ENCODE measurements around the gene INPP5K.

DNA sequence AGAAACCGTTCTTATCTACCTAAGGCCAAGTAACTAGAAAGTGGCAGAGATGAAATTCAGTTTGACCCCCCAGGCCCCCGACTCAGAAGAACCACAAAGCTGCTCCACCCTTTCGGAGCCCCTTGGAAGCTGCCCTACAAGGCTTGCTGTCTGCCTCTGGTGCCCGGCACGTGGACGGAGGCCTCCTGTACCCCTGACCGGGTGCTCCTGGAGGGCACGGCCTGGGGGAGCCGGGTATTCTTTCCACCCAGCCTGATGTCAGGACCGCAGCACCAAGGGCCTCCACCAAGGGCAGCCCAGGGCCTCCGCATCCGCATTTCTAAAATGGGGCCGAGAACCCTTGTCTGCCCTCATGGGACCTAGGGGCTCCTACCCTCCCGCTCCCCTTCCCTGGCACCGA is 44.9 kb downstream of the INPP5K start:
- TF ChIP-seq CTCF (IDR thresholded peaks at IDR 0.05 in 8 of 11, conservative IDR thresholded peaks at IDR 0.05 in 3 of 11) (no peak), POLR2A (IDR thresholded peaks at IDR 0.05) (no peak)
